ENCODE results near the gene SPTBN4. TPM values are rescaled to one million over a fixed set of nuclear protein-coding genes. Genes with fewer than 3 reads are reported as not detected.

Gene SPTBN4
- total and polyA plus RNA-seq, 9 donors: 2.2 to 11.6 (median 6.2) TPM

GRCh38 chr19:40619333-40620160 lies 152.7 kb downstream of the SPTBN4 start:
- Histone ChIP-seq H3K4me1 (ENCODE audit: insufficient read depth) (peaks cover 4% of the 10 kb centered on the region), H3K36me3 (no peaks in the 10 kb centered on the region), H3K4me3 (no peak overlapping the region), H3K27ac (no peak overlapping the region), H3K9me3 (no peaks in the 10 kb centered on the region), H3K27me3 (no peaks in the 10 kb centered on the region)
- 67 to 74% (median 73%) methylated on average over 11 of the region's 11 CpGs for WGBS, 3 donors
- no peak for TF ChIP-seq EP300 (IDR thresholded peaks at IDR 0.05)
- TF ChIP-seq CTCF (IDR thresholded peaks at IDR 0.05): no peak
- no peak for TF ChIP-seq POLR2A (IDR thresholded peaks at IDR 0.05)
- DNase-seq: no peak
- intact Hi-C loops (cut with DNase I): no loop called here

GRCh38 chr19:40620161-40620485 lies 153.3 kb downstream of the SPTBN4 start:
- Histone ChIP-seq H3K9me3 (no peaks in the 10 kb centered on the region), H3K4me1 (ENCODE audit: insufficient read depth) (no peaks in the 10 kb centered on the region), H3K36me3 (no peaks in the 10 kb centered on the region), H3K27me3 (no peaks in the 10 kb centered on the region), H3K4me3 (no peak overlapping the region), H3K27ac (no peak overlapping the region)
- no peak for DNase-seq
- intact Hi-C loops (cut with DNase I): no loop called here
- TF ChIP-seq POLR2A (IDR thresholded peaks at IDR 0.05): no peak
- no peak for TF ChIP-seq CTCF (IDR thresholded peaks at IDR 0.05)
- no peak for TF ChIP-seq EP300 (IDR thresholded peaks at IDR 0.05)
- WGBS, 3 donors: 70 to 84% (median 71%) methylated on average over 8 of the region's 8 CpGs

- Histone ChIP-seq H3K27ac (no peak overlapping the region), H3K4me3 (no peak overlapping the region), H3K4me1 (ENCODE audit: insufficient read depth) (no peaks in the 10 kb centered on the region), H3K9me3 (no peaks in the 10 kb centered on the region), H3K36me3 (no peaks in the 10 kb centered on the region), H3K27me3 (no peaks in the 10 kb centered on the region)
- intact Hi-C loops (cut with DNase I): no loop called here
- 50 to 98% (median 78%) methylated on average over 2 of the region's 2 CpGs for WGBS, 3 donors
- no peak for DNase-seq
- TF ChIP-seq EP300 (IDR thresholded peaks at IDR 0.05): no peak
- no peak for TF ChIP-seq CTCF (IDR thresholded peaks at IDR 0.05)
These were observed 154.5 kb downstream of the SPTBN4 start for GRCh38 chr19:40621283-40621682.

GRCh38 chr19:40621966-40622772 lies 155.4 kb downstream of the SPTBN4 start:
- Histone ChIP-seq H3K9me3 (no peaks in the 10 kb centered on the region), H3K27me3 (no peaks in the 10 kb centered on the region), H3K36me3 (no peaks in the 10 kb centered on the region), H3K4me1 (ENCODE audit: insufficient read depth) (no peaks in the 10 kb centered on the region), H3K4me3 (no peak overlapping the region), H3K27ac (no peak overlapping the region)
- TF ChIP-seq CTCF (IDR thresholded peaks at IDR 0.05): no peak
- no peak for TF ChIP-seq EP300 (IDR thresholded peaks at IDR 0.05)
- TF ChIP-seq POLR2A (IDR thresholded peaks at IDR 0.05): no peak
- DNase-seq: no peak
- 91 to 94% (median 93%) methylated on average over 24 of the region's 24 CpGs for WGBS, 3 donors
- intact Hi-C loops (cut with DNase I): no loop called here

Data from ovary (tissue), 9 donors.